Gastroesophageal sphincter (tissue), 3 donors: ENCODE measurements around the gene CTNNBIP1.

Experiments
- CTCF ChIP-seq, 4 experiments: fragments of 200-600 bp in 2 of 4; fragments of 450-650 bp in 2 of 4; sonication (generic) in 1 of 4; IDR thresholded peaks; one replicate each; pipeline ENCODE4 v1.5.1; 2017 to 2019; ENCODE audit warnings: antibody characterized with exemption in 4 of 4, mild to moderate bottlenecking in 2 of 4, moderate library complexity in 2 of 4
- POLR2A ChIP-seq, 2 donors: fragments of 450-650 bp; IDR thresholded peaks; one replicate each; pipeline ENCODE4 v1.6.1; 2017; ENCODE audit warnings: antibody characterized with exemption in 2 of 2, mild to moderate bottlenecking in 2 of 2, moderate library complexity in 1 of 2

GRCh38 chr1:9914610-9914937, 4.5 kb upstream of the CTNNBIP1 start:
- no peak for TF ChIP-seq CTCF (IDR thresholded peaks at IDR 0.05)
- TF ChIP-seq POLR2A (IDR thresholded peaks at IDR 0.05): no peak
